Measurements from ENCODE around the gene MYO5B. TPM values are rescaled to one million over a fixed set of nuclear protein-coding genes. Genes with fewer than 3 reads are reported as not detected.

The MYO5B gene
- total RNA-seq, 2 experiments from 2014 or later, result not detected

DNA sequence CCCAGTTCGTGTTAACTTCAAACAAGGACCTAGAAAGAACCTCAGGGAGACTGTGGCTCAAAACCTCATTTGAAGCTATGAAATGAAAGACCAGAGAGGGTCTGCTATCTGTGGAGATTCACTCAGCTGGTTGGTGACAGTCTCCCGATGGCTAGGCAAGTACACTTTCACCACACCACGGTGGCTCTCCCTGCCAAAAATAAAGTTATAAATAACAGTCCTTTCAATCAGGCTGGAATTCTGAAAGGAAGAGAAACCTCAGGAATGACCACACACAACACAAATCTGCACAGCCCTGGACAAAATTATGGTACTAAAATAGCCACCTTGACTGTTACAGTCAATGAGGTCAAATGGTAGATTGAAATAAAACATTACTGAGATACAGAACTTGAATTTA, 221.4 kb downstream of the MYO5B start:
- BruUV-seq (replicated peaks), result no TSS peak
- intact Hi-C loops (cut with micrococcal nuclease; ENCODE audit: unreplicated experiment), result no loop called here
- H3K4me1 ChIP-seq (ENCODE audit: insufficient read depth, low read length, poor library complexity, severe bottlenecking), result no peaks in the 10 kb centered on the region
- no peak for DNase-seq (ENCODE audit: low spot score)
- ChIA-PET POLR2A (no interaction called here), CTCF (ENCODE audit: unreplicated experiment) (no interaction called here)
- no peak for TF ChIP-seq EZH2phosphoT487 (IDR thresholded peaks at IDR 0.05; ENCODE audit: borderline replicate concordance, low read depth, low read length)
- TF ChIP-seq, protein P1, sequence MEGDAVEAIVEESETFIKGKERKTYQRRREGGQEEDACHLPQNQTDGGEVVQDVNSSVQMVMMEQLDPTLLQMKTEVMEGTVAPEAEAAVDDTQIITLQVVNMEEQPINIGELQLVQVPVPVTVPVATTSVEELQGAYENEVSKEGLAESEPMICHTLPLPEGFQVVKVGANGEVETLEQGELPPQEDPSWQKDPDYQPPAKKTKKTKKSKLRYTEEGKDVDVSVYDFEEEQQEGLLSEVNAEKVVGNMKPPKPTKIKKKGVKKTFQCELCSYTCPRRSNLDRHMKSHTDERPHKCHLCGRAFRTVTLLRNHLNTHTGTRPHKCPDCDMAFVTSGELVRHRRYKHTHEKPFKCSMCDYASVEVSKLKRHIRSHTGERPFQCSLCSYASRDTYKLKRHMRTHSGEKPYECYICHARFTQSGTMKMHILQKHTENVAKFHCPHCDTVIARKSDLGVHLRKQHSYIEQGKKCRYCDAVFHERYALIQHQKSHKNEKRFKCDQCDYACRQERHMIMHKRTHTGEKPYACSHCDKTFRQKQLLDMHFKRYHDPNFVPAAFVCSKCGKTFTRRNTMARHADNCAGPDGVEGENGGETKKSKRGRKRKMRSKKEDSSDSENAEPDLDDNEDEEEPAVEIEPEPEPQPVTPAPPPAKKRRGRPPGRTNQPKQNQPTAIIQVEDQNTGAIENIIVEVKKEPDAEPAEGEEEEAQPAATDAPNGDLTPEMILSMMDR (conservative IDR thresholded peaks at IDR 0.05; ENCODE audit: low read length), result no peak
- no peaks in the 10 kb centered on the region for H3K9me3 ChIP-seq (ENCODE audit: low read length)
- no peaks in the 10 kb centered on the region for H3K79me2 ChIP-seq (ENCODE audit: insufficient read depth, low read depth, low read length)
- no peaks in the 10 kb centered on the region for H3K36me3 ChIP-seq (ENCODE audit: insufficient read depth, low read length)
- no peak overlapping the region for H3K27ac ChIP-seq (ENCODE audit: low read depth, low read length, poor library complexity, severe bottlenecking)
- H3K4me3 ChIP-seq (ENCODE audit: low read depth, low read length, poor library complexity, severe bottlenecking), result no peak overlapping the region
- H2AFZ ChIP-seq (ENCODE audit: low read length), result no peak overlapping the region
- H3K9me2 ChIP-seq (ENCODE audit: insufficient read depth, low read length), result no peaks in the 10 kb centered on the region
- H4K20me1 ChIP-seq (ENCODE audit: insufficient read depth, low read length), result no peaks in the 10 kb centered on the region
- H3K4me2 ChIP-seq (ENCODE audit: low read length), result no peak overlapping the region

DNA sequence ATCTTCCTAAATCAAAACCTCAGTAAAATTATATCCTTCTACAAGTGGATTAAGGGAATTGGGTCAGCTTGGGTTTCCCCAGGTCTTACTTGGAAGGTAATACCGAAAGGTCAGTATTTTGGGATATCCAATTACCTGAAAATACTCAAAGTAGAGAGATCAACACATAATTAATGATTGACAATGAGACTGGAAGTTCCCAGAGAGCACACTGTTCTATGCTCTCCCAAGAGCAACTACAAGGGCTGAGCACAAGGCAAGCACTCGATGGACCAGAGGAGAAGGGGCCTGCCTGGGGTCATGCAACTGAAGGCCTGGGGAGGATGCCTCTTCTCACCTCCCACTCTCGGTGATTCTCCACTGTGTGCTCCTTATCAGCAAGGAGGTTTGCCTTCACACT, 222.4 kb downstream of the MYO5B start:
- Histone ChIP-seq H3K4me2 (ENCODE audit: low read length) (no peak overlapping the region), H2AFZ (ENCODE audit: low read length) (no peak overlapping the region)
- no TSS peak for BruUV-seq (replicated peaks)

DNA sequence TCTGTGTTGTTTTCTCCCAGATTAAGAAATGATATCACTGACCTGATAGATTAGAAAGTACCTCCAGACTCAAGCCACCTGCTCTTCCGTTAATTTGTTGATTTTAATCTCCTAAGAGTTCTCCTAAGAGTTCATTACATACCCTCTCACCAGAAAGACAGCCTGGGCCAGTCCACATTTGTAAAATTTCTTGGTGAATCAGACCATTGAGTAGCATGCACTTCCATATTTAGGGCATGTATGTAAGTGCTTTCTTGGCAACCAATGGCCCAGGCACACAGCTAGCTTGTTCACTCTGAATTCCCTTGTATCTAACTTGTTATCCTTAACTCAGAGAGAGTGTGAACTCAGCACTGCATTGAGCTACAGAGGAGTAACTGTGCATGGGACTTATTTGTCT, 223.5 kb downstream of the MYO5B start:
- H3K4me3 ChIP-seq (ENCODE audit: low read depth, low read length, poor library complexity, severe bottlenecking), result no peak overlapping the region

More for the DNA sequence above, 222.4 kb downstream of the MYO5B start:
- H3K36me3 ChIP-seq (ENCODE audit: insufficient read depth, low read length), result no peaks in the 10 kb centered on the region
- H3K79me2 ChIP-seq (ENCODE audit: insufficient read depth, low read depth, low read length), result no peaks in the 10 kb centered on the region
- H3K9me3 ChIP-seq (ENCODE audit: low read length), result no peaks in the 10 kb centered on the region
- no peaks in the 10 kb centered on the region for H4K20me1 ChIP-seq (ENCODE audit: insufficient read depth, low read length)
- intact Hi-C loops (cut with micrococcal nuclease; ENCODE audit: unreplicated experiment), result no loop called here
- ChIA-PET POLR2A (interaction anchor here (0.6 kb wide), 1 partner anchor 16 kb away, joined by 3 read pairs; no protein-coding TSS in a partner anchor), CTCF (ENCODE audit: unreplicated experiment) (no interaction called here)
- no peak for DNase-seq (ENCODE audit: low spot score)
- no peak overlapping the region for H3K27ac ChIP-seq (ENCODE audit: low read depth, low read length, poor library complexity, severe bottlenecking)
- no peaks in the 10 kb centered on the region for H3K4me1 ChIP-seq (ENCODE audit: insufficient read depth, low read length, poor library complexity, severe bottlenecking)
- H3K4me3 ChIP-seq (ENCODE audit: low read depth, low read length, poor library complexity, severe bottlenecking), result no peak overlapping the region
- no peaks in the 10 kb centered on the region for H3K9me2 ChIP-seq (ENCODE audit: insufficient read depth, low read length)
- TF ChIP-seq EZH2phosphoT487 (IDR thresholded peaks at IDR 0.05; ENCODE audit: borderline replicate concordance, low read depth, low read length), result no peak
- TF ChIP-seq, protein P1 (conservative IDR thresholded peaks at IDR 0.05; ENCODE audit: low read length), result no peak

More for the DNA sequence above, 223.5 kb downstream of the MYO5B start:
- ChIA-PET POLR2A (no interaction called here), CTCF (ENCODE audit: unreplicated experiment) (no interaction called here)
- no peaks in the 10 kb centered on the region for H3K9me3 ChIP-seq (ENCODE audit: low read length)
- BruUV-seq (replicated peaks), result no TSS peak
- no peaks in the 10 kb centered on the region for H3K79me2 ChIP-seq (ENCODE audit: insufficient read depth, low read depth, low read length)
- H3K27ac ChIP-seq (ENCODE audit: low read depth, low read length, poor library complexity, severe bottlenecking), result no peak overlapping the region
- intact Hi-C loops (cut with micrococcal nuclease; ENCODE audit: unreplicated experiment), result no loop called here
- no peak overlapping the region for H3K4me2 ChIP-seq (ENCODE audit: low read length)
- TF ChIP-seq, protein P1 (conservative IDR thresholded peaks at IDR 0.05; ENCODE audit: low read length), result no peak
- no peak for TF ChIP-seq EZH2phosphoT487 (IDR thresholded peaks at IDR 0.05; ENCODE audit: borderline replicate concordance, low read depth, low read length)
- H3K4me1 ChIP-seq (ENCODE audit: insufficient read depth, low read length, poor library complexity, severe bottlenecking), result no peaks in the 10 kb centered on the region
- no peak overlapping the region for H2AFZ ChIP-seq (ENCODE audit: low read length)
- H3K9me2 ChIP-seq (ENCODE audit: insufficient read depth, low read length), result no peaks in the 10 kb centered on the region
- no peaks in the 10 kb centered on the region for H4K20me1 ChIP-seq (ENCODE audit: insufficient read depth, low read length)
- DNase-seq (ENCODE audit: low spot score), result no peak
- no peaks in the 10 kb centered on the region for H3K36me3 ChIP-seq (ENCODE audit: insufficient read depth, low read length)
